WTC11 (cell line): Measurements from ENCODE around the gene CDK5RAP2. TPM values are rescaled to one million over a fixed set of nuclear protein-coding genes. Genes with fewer than 3 reads are reported as not detected.

ENCODE experiments used
- ATAC-seq: fragments of 200-7000 bp; cut with Tn5 transposase; 2 replicates; pipeline ENCODE4 v1.10.0; 2021; ENCODE audit warnings: mild to moderate bottlenecking, moderate library complexity
- CTCF ChIA-PET: fragments of 300-600 bp; sonication (Branson Sonifier 250); formaldehyde crosslinking; loops from one replicate; lab custom pipeline; 2021; ENCODE audit warnings: antibody characterized with exemption; lab: Charles Lee
- POLR2A ChIA-PET: fragments of 350-600 bp; sonication (Branson Sonifier 250); formaldehyde crosslinking; loops from one replicate; lab custom pipeline; 2021; ENCODE audit warnings: antibody characterized with exemption; lab: Charles Lee
- DNase-seq: peaks from one replicate; pipeline ENCODE4 v3.0.0; 2021; ENCODE audit warnings: low spot score
- H3K27ac Mint-ChIP-seq: 2 replicates; pipeline ENCODE4 v1.8.0; 2021; ENCODE audit warnings: mixed read lengths
- H3K27me3 Mint-ChIP-seq: 2 replicates; pipeline ENCODE4 v1.8.0; 2021; ENCODE audit warnings: low read depth, mild to moderate bottlenecking, moderate library complexity, mixed read lengths
- H3K36me3 Mint-ChIP-seq: 2 replicates; pipeline ENCODE4 v1.8.0; 2021; ENCODE audit warnings: mixed read lengths
- H3K4me1 Mint-ChIP-seq: 2 replicates; pipeline ENCODE4 v1.8.0; 2022; ENCODE audit warnings: mixed read lengths
- H3K4me3 Mint-ChIP-seq: 2 replicates; pipeline ENCODE4 v1.8.0; 2021; ENCODE audit warnings: mild to moderate bottlenecking, moderate library complexity, mixed read lengths
- H3K9me3 Mint-ChIP-seq: 2 replicates; pipeline ENCODE4 v1.8.0; 2021; ENCODE audit warnings: mixed read lengths
- CBFB ChIP-seq: sonication (generic); formaldehyde crosslinking; IDR thresholded peaks from 2 replicates; pipeline ENCODE4 v1.8.1; 2022; ENCODE audit warnings: mild to moderate bottlenecking, low read depth, missing genetic modification reagents
- CREB1 ChIP-seq: sonication (generic); formaldehyde crosslinking; IDR thresholded peaks from 2 replicates; pipeline ENCODE4 v1.8.0; 2023; ENCODE audit warnings: mild to moderate bottlenecking, missing genetic modification reagents
- CTCF ChIP-seq: fragments of 200-600 bp; IDR thresholded peaks from 2 replicates; pipeline ENCODE4 v1.8.0; 2022; ENCODE audit warnings: antibody characterized with exemption
- E2F4 ChIP-seq: sonication (generic); formaldehyde crosslinking; IDR thresholded peaks from 2 replicates; pipeline ENCODE4 v1.8.1; 2022; ENCODE audit warnings: low read depth, mild to moderate bottlenecking, moderate library complexity, missing genetic modification reagents, borderline replicate concordance
- EMX1 ChIP-seq: fragments of 250-450 bp; sonication (Bioruptor Pico); IDR thresholded peaks from 2 replicates; pipeline ENCODE4 v1.8.0; 2021; ENCODE audit warnings: mild to moderate bottlenecking
- ESRRA ChIP-seq: sonication (generic); formaldehyde crosslinking; IDR thresholded peaks from 2 replicates; pipeline ENCODE4 v1.8.1; 2022; ENCODE audit warnings: mild to moderate bottlenecking, missing genetic modification reagents, borderline replicate concordance
- FOXP1 ChIP-seq: sonication (generic); formaldehyde crosslinking; IDR thresholded peaks from 2 replicates; pipeline ENCODE4 v1.8.0; 2022; ENCODE audit warnings: missing genetic modification reagents, mild to moderate bottlenecking, moderate library complexity, borderline replicate concordance
- FOXP4 ChIP-seq: sonication (generic); formaldehyde crosslinking; IDR thresholded peaks from 2 replicates; pipeline ENCODE4 v1.8.0; 2022; ENCODE audit warnings: mild to moderate bottlenecking, missing genetic modification reagents
- NR1H2 ChIP-seq: sonication (generic); formaldehyde crosslinking; IDR thresholded peaks from 2 replicates; pipeline ENCODE4 v1.9.0; 2021; ENCODE audit warnings: mild to moderate bottlenecking, moderate library complexity, missing genetic modification reagents
- TEAD1 ChIP-seq: sonication (generic); formaldehyde crosslinking; IDR thresholded peaks from 2 replicates; pipeline ENCODE4 v1.8.0; 2022; ENCODE audit warnings: mild to moderate bottlenecking, missing genetic modification reagents
- TP53 ChIP-seq: sonication (generic); formaldehyde crosslinking; IDR thresholded peaks from 2 replicates; pipeline ENCODE4 v1.8.1; 2023; ENCODE audit warnings: mild to moderate bottlenecking, missing genetic modification reagents
- ZNF138 ChIP-seq: sonication (generic); formaldehyde crosslinking; conservative IDR thresholded peaks from 2 replicates; pipeline ENCODE4 v1.8.1; 2022; ENCODE audit warnings: mild to moderate bottlenecking, moderate library complexity, missing genetic modification reagents
- total RNA-seq: library from RNA; stranded (reverse); gene quantifications from 3 replicates; pipeline ENCODE4 v1.2.3, GENCODE V29; 2021
- TF ChIP-seq, protein P1 (sequence below): fragments of 250-450 bp; sonication (Bioruptor Pico); IDR thresholded peaks from 2 replicates; pipeline ENCODE4 v1.9.0; 2021; ENCODE audit warnings: mild to moderate bottlenecking, borderline replicate concordance
- TF ChIP-seq, protein P2 (sequence below): fragments of 250-450 bp; sonication (Bioruptor Pico); IDR thresholded peaks from 2 replicates; pipeline ENCODE4 v1.8.0; 2021; ENCODE audit warnings: mild to moderate bottlenecking

The CDK5RAP2 gene
- total RNA-seq, 1 experiment from 2014 or later, result 48.3 TPM

DNA sequence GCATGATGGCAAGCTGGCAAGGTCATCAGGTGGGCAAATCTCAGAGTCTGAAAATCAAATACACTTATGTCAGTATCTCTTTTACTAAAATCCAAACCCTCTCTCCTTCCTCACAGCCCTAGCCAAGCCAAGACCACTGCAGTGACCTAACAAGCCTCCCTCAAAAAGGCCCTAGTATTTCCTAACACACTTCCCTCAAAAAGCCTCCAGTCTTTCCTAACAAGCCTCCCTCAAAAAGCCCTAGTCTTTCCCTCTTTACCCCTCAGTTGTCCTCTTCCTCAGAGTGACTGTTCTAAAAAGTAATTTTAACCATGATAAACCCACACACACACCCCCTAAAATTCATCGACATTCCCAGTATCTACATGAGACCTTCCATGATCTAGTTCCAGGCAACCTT, 140.0 kb downstream of the CDK5RAP2 start:
- no peak for TF ChIP-seq TP53 (CRISPR knock-in tag)
- TF ChIP-seq FOXP4, result no peak
- no peak for TF ChIP-seq FOXP1 (CRISPR knock-in tag)
- TF ChIP-seq, protein P1, sequence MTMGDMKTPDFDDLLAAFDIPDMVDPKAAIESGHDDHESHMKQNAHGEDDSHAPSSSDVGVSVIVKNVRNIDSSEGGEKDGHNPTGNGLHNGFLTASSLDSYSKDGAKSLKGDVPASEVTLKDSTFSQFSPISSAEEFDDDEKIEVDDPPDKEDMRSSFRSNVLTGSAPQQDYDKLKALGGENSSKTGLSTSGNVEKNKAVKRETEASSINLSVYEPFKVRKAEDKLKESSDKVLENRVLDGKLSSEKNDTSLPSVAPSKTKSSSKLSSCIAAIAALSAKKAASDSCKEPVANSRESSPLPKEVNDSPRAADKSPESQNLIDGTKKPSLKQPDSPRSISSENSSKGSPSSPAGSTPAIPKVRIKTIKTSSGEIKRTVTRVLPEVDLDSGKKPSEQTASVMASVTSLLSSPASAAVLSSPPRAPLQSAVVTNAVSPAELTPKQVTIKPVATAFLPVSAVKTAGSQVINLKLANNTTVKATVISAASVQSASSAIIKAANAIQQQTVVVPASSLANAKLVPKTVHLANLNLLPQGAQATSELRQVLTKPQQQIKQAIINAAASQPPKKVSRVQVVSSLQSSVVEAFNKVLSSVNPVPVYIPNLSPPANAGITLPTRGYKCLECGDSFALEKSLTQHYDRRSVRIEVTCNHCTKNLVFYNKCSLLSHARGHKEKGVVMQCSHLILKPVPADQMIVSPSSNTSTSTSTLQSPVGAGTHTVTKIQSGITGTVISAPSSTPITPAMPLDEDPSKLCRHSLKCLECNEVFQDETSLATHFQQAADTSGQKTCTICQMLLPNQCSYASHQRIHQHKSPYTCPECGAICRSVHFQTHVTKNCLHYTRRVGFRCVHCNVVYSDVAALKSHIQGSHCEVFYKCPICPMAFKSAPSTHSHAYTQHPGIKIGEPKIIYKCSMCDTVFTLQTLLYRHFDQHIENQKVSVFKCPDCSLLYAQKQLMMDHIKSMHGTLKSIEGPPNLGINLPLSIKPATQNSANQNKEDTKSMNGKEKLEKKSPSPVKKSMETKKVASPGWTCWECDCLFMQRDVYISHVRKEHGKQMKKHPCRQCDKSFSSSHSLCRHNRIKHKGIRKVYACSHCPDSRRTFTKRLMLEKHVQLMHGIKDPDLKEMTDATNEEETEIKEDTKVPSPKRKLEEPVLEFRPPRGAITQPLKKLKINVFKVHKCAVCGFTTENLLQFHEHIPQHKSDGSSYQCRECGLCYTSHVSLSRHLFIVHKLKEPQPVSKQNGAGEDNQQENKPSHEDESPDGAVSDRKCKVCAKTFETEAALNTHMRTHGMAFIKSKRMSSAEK (CRISPR knock-in tag), result no peak
- H3K4me3 Mint-ChIP-seq, result no peak overlapping the region
- peaks cover 38% of the 10 kb centered on the region for H3K36me3 Mint-ChIP-seq
- no peaks in the 10 kb centered on the region for H3K4me1 Mint-ChIP-seq
- DNase-seq (no peak), ATAC-seq (no peak)
- peak overlapping the region; percentile 3; the same call in 1 of the 2 replicates for H3K27ac Mint-ChIP-seq
- no peaks in the 10 kb centered on the region for H3K9me3 Mint-ChIP-seq
- ChIA-PET POLR2A (no interaction called here), CTCF (interaction anchor here (1.3 to 1.9 kb wide), 2 partner anchors 45 to 81 kb away, joined by 5 to 6 read pairs; no protein-coding TSS in a partner anchor)
- no peaks in the 10 kb centered on the region for H3K27me3 Mint-ChIP-seq

- DNase-seq (peak; percentile 62), ATAC-seq (peak; percentile 99)
- ChIA-PET CTCF (interaction anchor here (0.7 to 1.9 kb wide), 20 partner anchors 9 to 93 kb away, joined by 3 to 14 read pairs (median 4); no protein-coding TSS in a partner anchor), POLR2A (no interaction called here)
- H3K4me1 Mint-ChIP-seq, result no peaks in the 10 kb centered on the region
- no peaks in the 10 kb centered on the region for H3K9me3 Mint-ChIP-seq
- no peak for TF ChIP-seq NR1H2 (CRISPR knock-in tag)
- TF ChIP-seq EMX1, result no peak
- TF ChIP-seq CTCF, result peak; percentile 67; the same call in 1 of the 2 replicates
- no peak for TF ChIP-seq CBFB (CRISPR knock-in tag)
- H3K36me3 Mint-ChIP-seq, result peaks cover 38% of the 10 kb centered on the region
- no peak overlapping the region for H3K27ac Mint-ChIP-seq
- no peaks in the 10 kb centered on the region for H3K27me3 Mint-ChIP-seq
- H3K4me3 Mint-ChIP-seq, result no peak overlapping the region
Observed at GRCh38 chr9:120438836-120439546, 141.0 kb downstream of the CDK5RAP2 start.

DNA sequence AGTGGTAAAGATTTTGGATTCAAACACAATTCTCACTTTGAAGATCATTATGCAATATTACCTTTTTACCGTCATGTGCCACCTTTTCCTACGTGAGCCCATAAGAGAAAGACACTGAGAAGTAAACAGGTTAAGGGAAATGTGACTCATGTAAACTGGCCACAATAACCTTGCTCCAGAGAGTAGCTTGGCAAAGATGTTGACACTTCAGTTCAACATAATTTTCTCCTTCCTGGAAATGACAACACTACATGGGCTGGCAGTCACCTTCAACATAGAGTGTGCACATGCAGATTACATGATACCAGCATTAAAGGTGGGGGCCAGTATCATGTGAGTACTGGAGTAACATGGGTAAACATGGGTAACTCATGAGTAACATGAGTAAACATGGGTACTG, 141.9 kb downstream of the CDK5RAP2 start:
- H3K27ac Mint-ChIP-seq, result no peak overlapping the region
- POLR2A ChIA-PET, result no interaction called here
- CTCF ChIA-PET, result interaction anchor here (0.6 to 1.9 kb wide), 11 partner anchors 10 to 94 kb away, joined by 3 to 14 read pairs (median 4); no protein-coding TSS in a partner anchor

More for the DNA sequence above, 141.9 kb downstream of the CDK5RAP2 start:
- Mint-ChIP-seq H3K4me1 (no peaks in the 10 kb centered on the region), H3K27me3 (no peaks in the 10 kb centered on the region), H3K9me3 (no peaks in the 10 kb centered on the region), H3K4me3 (no peak overlapping the region), H3K36me3 (peaks cover 36% of the 10 kb centered on the region)
- TF ChIP-seq CREB1, result no peak
- no peak for TF ChIP-seq ZNF138
- TF ChIP-seq TEAD1, result no peak
- TF ChIP-seq, protein P2, sequence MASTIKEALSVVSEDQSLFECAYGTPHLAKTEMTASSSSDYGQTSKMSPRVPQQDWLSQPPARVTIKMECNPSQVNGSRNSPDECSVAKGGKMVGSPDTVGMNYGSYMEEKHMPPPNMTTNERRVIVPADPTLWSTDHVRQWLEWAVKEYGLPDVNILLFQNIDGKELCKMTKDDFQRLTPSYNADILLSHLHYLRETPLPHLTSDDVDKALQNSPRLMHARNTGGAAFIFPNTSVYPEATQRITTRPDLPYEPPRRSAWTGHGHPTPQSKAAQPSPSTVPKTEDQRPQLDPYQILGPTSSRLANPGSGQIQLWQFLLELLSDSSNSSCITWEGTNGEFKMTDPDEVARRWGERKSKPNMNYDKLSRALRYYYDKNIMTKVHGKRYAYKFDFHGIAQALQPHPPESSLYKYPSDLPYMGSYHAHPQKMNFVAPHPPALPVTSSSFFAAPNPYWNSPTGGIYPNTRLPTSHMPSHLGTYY (CRISPR knock-in tag), result no peak
- no peak for TF ChIP-seq ESRRA (CRISPR knock-in tag)
- TF ChIP-seq EMX1, result no peak
- TF ChIP-seq E2F4 (CRISPR knock-in tag), result no peak
- DNase-seq (no peak), ATAC-seq (no peak)
